ENCODE results near the gene SHISA4. TPM values are rescaled to one million over a fixed set of nuclear protein-coding genes. Genes with fewer than 3 reads are reported as not detected.
A peak's percentile ranks its signal among the peaks of the same experiment; 100 is the strongest.

SHISA4 gene
- polyA plus RNA-seq, 1 donor from 2014 or later = 1.5 TPM

- Histone ChIP-seq H3K9ac (ENCODE audit: low read length) (no peak overlapping the region), H3K36me3 (ENCODE audit: insufficient read depth, low read length) (no peaks in the 10 kb centered on the region), H3K4me3 (ENCODE audit: low read length) (no peak overlapping the region), H3K9me2 (ENCODE audit: insufficient read depth, low read length) (no peaks in the 10 kb centered on the region), H2AFZ (ENCODE audit: low read depth, low read length) (no peak overlapping the region), H3K9me3 (ENCODE audit: low read length) (no peaks in the 10 kb centered on the region), H3K27me3 (ENCODE audit: insufficient read depth, low read depth, low read length) (no peaks in the 10 kb centered on the region), H3K79me2 (replicated peaks; ENCODE audit: insufficient read depth, low read length) (no peaks in the 10 kb centered on the region), H3K4me2 (ENCODE audit: low read length) (no peak overlapping the region), H3K27ac (ENCODE audit: low read length) (no peak overlapping the region), H3F3A (ENCODE audit: insufficient read depth, low read length, poor library complexity, severe bottlenecking) (no peaks in the 10 kb centered on the region), H4K20me1 (ENCODE audit: insufficient read depth) (no peaks in the 10 kb centered on the region)
- TF ChIP-seq SMC3 (conservative IDR thresholded peaks at IDR 0.05; ENCODE audit: poor library complexity) (peak; percentile 68), REST (IDR thresholded peaks at IDR 0.05; ENCODE audit: borderline replicate concordance) (no peak), CTCF (IDR thresholded peaks at IDR 0.05; ENCODE audit: poor library complexity, severe bottlenecking) (peak; percentile 68), TAF1 (IDR thresholded peaks at IDR 0.05; ENCODE audit: low read depth) (no peak), MXI1 (conservative IDR thresholded peaks at IDR 0.05; ENCODE audit: poor library complexity, severe bottlenecking) (no peak), POLR2AphosphoS5 (IDR thresholded peaks at IDR 0.05) (no peak), EZH2 (IDR thresholded peaks at IDR 0.05; ENCODE audit: borderline replicate concordance, insufficient read depth, low read length, poor library complexity, severe bottlenecking) (no peak), EP300 (conservative IDR thresholded peaks at IDR 0.05; ENCODE audit: poor library complexity, severe bottlenecking) (no peak), RAD21 (conservative IDR thresholded peaks at IDR 0.05) (peak; percentile 61)
Observed at GRCh38 chr1:201877877-201878401, 10.8 kb upstream of the SHISA4 start.

- H3K27ac ChIP-seq (ENCODE audit: low read length) = no peak overlapping the region
- no peak overlapping the region for H2AFZ ChIP-seq (ENCODE audit: low read depth, low read length)
- no peak overlapping the region for H3K4me2 ChIP-seq (ENCODE audit: low read length)
- H3K9me3 ChIP-seq (ENCODE audit: low read length) = no peaks in the 10 kb centered on the region
- H3K36me3 ChIP-seq (ENCODE audit: insufficient read depth, low read length) = no peaks in the 10 kb centered on the region
- no peaks in the 10 kb centered on the region for H3F3A ChIP-seq (ENCODE audit: insufficient read depth, low read length, poor library complexity, severe bottlenecking)
- H3K4me3 ChIP-seq (ENCODE audit: low read length) = no peak overlapping the region
- no peak for TF ChIP-seq REST (IDR thresholded peaks at IDR 0.05; ENCODE audit: borderline replicate concordance)
- no peak for TF ChIP-seq SMC3 (conservative IDR thresholded peaks at IDR 0.05; ENCODE audit: poor library complexity)
- TF ChIP-seq MXI1 (conservative IDR thresholded peaks at IDR 0.05; ENCODE audit: poor library complexity, severe bottlenecking) = no peak
- no peak for TF ChIP-seq EZH2 (IDR thresholded peaks at IDR 0.05; ENCODE audit: borderline replicate concordance, insufficient read depth, low read length, poor library complexity, severe bottlenecking)
- TF ChIP-seq RAD21 (conservative IDR thresholded peaks at IDR 0.05) = no peak
- no peak for TF ChIP-seq POLR2AphosphoS5 (IDR thresholded peaks at IDR 0.05)
- TF ChIP-seq EP300 (conservative IDR thresholded peaks at IDR 0.05; ENCODE audit: poor library complexity, severe bottlenecking) = no peak
- no peak for TF ChIP-seq TAF1 (IDR thresholded peaks at IDR 0.05; ENCODE audit: low read depth)
- TF ChIP-seq CTCF (IDR thresholded peaks at IDR 0.05; ENCODE audit: poor library complexity, severe bottlenecking) = no peak
- H3K79me2 ChIP-seq (replicated peaks; ENCODE audit: insufficient read depth, low read length) = no peaks in the 10 kb centered on the region
- no peaks in the 10 kb centered on the region for H3K27me3 ChIP-seq (ENCODE audit: insufficient read depth, low read depth, low read length)
- H4K20me1 ChIP-seq (ENCODE audit: insufficient read depth) = no peaks in the 10 kb centered on the region
- no peaks in the 10 kb centered on the region for H3K9me2 ChIP-seq (ENCODE audit: insufficient read depth, low read length)
- H3K9ac ChIP-seq (ENCODE audit: low read length) = no peak overlapping the region
Observed at GRCh38 chr1:201880928-201881571, 7.6 kb upstream of the SHISA4 start.
